ENCODE data around the gene FBXO31.

FBXO31 gene

GRCh38 chr16:87304951-87305350 lies 78.6 kb downstream of the FBXO31 start:
- no peak for DNase-seq

GRCh38 chr16:87303962-87304521 lies 79.5 kb downstream of the FBXO31 start:
- no peak for DNase-seq

- DNase-seq = no peak
Observed at GRCh38 chr16:87303431-87303930, 80.1 kb downstream of the FBXO31 start.

GRCh38 chr16:87298857-87299465 lies 84.6 kb downstream of the FBXO31 start:
- no peak for DNase-seq

- peak; percentile 71 for DNase-seq
Observed at GRCh38 chr16:87297918-87298631, 85.5 kb downstream of the FBXO31 start.

GRCh38 chr16:87297407-87297806 lies 86.2 kb downstream of the FBXO31 start:
- DNase-seq = no peak

GRCh38 chr16:87295661-87296531 lies 87.7 kb downstream of the FBXO31 start:
- DNase-seq = no peak

- DNase-seq = no peak
Observed at GRCh38 chr16:87295259-87295658, 88.3 kb downstream of the FBXO31 start.

- no peak for DNase-seq
Observed at GRCh38 chr16:87293990-87294389, 89.6 kb downstream of the FBXO31 start.

GRCh38 chr16:87291944-87292343 lies 91.6 kb downstream of the FBXO31 start:
- DNase-seq = no peak

GRCh38 chr16:87288753-87289362 lies 94.7 kb downstream of the FBXO31 start:
- DNase-seq = no peak

GRCh38 chr16:87286839-87287626 lies 96.5 kb downstream of the FBXO31 start:
- no peak for DNase-seq

- no peak for DNase-seq
Observed at GRCh38 chr16:87284183-87284582, 99.4 kb downstream of the FBXO31 start.

GRCh38 chr16:87279094-87279658 lies 104.4 kb downstream of the FBXO31 start:
- DNase-seq = no peak

GRCh38 chr16:87278191-87279093 lies 105.1 kb downstream of the FBXO31 start:
- peak; percentile 81 for DNase-seq
